Liver (tissue), 9 donors: ENCODE measurements around the gene CDC42BPB. TPM values are rescaled to one million over a fixed set of nuclear protein-coding genes. Genes with fewer than 3 reads are reported as not detected.

Source experiments
- DNase-seq: peaks from one replicate; pipeline ENCODE4 v3.0.0-alpha.2; 2017; ENCODE audit warnings: low spot score
- H3K27ac ChIP-seq, 2 donors: one replicate each; pipeline ENCODE4 v1.7.0; 2013; ENCODE audit warnings: inconsistent platforms in 2 of 2, low read length in 2 of 2, control low read depth in 1 of 2, low read depth in 1 of 2, mild to moderate bottlenecking in 1 of 2
- H3K27me3 ChIP-seq, 4 donors: one replicate each; pipeline versions ENCODE4 v1.6.1 to v1.7.0; 2013; ENCODE audit warnings: low read length in 3 of 4, inconsistent platforms in 1 of 4, mild to moderate bottlenecking in 1 of 4, moderate library complexity in 1 of 4; ENCODE audit not compliant: control insufficient read depth in 4 of 4, insufficient read depth in 4 of 4
- H3K36me3 ChIP-seq, 4 donors: one replicate each; pipeline versions ENCODE4 v1.6.1 to v1.7.0; 2013; ENCODE audit warnings: low read length in 3 of 4, mild to moderate bottlenecking in 3 of 4, low read depth in 1 of 4, moderate library complexity in 1 of 4; ENCODE audit not compliant: control insufficient read depth in 4 of 4, insufficient read depth in 3 of 4
- H3K4me1 ChIP-seq, 4 donors: one replicate each; pipeline versions ENCODE4 v1.6.1 to v1.7.0; 2013; ENCODE audit warnings: low read length in 3 of 4, mild to moderate bottlenecking in 3 of 4, moderate library complexity in 1 of 4; ENCODE audit not compliant: control insufficient read depth in 4 of 4, insufficient read depth in 4 of 4
- H3K4me3 ChIP-seq, 3 donors: one replicate each; pipeline versions ENCODE4 v1.6.1 to v1.7.0; 2013; ENCODE audit warnings: low read length in 3 of 3, control low read depth in 1 of 3, low read depth in 1 of 3, mild to moderate bottlenecking in 1 of 3
- H3K9ac ChIP-seq, 2 donors: one replicate each; pipeline ENCODE4 v1.7.0; 2013; ENCODE audit warnings: low read length in 2 of 2, mild to moderate bottlenecking in 2 of 2, moderate library complexity in 2 of 2, control low read depth in 1 of 2, low read depth in 1 of 2
- H3K9me3 ChIP-seq, 4 donors: one replicate each; pipeline versions ENCODE4 v1.6.1 to v1.7.0; 2013; ENCODE audit warnings: low read length in 3 of 4; ENCODE audit not compliant: control insufficient read depth in 4 of 4
- ATF3 ChIP-seq: IDR thresholded peaks from 2 replicates; pipeline ENCODE4 v1.6.1; 2016; ENCODE audit warnings: antibody characterized with exemption
- CTCF ChIP-seq: fragments of 150-350 bp; IDR thresholded peaks from 2 replicates; pipeline ENCODE4 v1.5.1; 2017; ENCODE audit warnings: improper control_type of control experiment, low read depth, low read length; ENCODE audit not compliant: missing input control
- FOXA1 ChIP-seq: IDR thresholded peaks from 2 replicates; pipeline ENCODE4 v1.6.1; 2016; ENCODE audit warnings: antibody characterized with exemption
- FOXA2 ChIP-seq: IDR thresholded peaks from 2 replicates; pipeline ENCODE4 v1.6.1; 2016; ENCODE audit warnings: antibody characterized with exemption
- GABPA ChIP-seq, 2 donors: IDR thresholded peaks in 1 of 2; conservative IDR thresholded peaks in 1 of 2; 2 replicates each; pipeline ENCODE4 v1.6.1; 2016; ENCODE audit warnings: antibody characterized with exemption in 2 of 2, mild to moderate bottlenecking in 1 of 2, moderate library complexity in 1 of 2
- HNF4A ChIP-seq, 2 donors: conservative IDR thresholded peaks; 2 replicates each; pipeline ENCODE4 v1.6.1; 2016; ENCODE audit warnings: antibody characterized with exemption in 2 of 2, mild to moderate bottlenecking in 2 of 2
- HNF4G ChIP-seq: IDR thresholded peaks from 2 replicates; pipeline ENCODE4 v1.6.1; 2016; ENCODE audit warnings: antibody characterized with exemption
- JUND ChIP-seq, 2 donors: IDR thresholded peaks; 2 replicates each; pipeline ENCODE4 v1.6.1; 2016; ENCODE audit warnings: antibody characterized with exemption in 2 of 2
- MAX ChIP-seq: IDR thresholded peaks from 2 replicates; pipeline ENCODE4 v1.6.1; 2016; ENCODE audit warnings: antibody characterized with exemption
- REST ChIP-seq: IDR thresholded peaks from 2 replicates; pipeline ENCODE4 v1.6.1; 2016; ENCODE audit warnings: antibody characterized with exemption, mild to moderate bottlenecking
- RXRA ChIP-seq, 2 donors: IDR thresholded peaks; 2 replicates each; pipeline ENCODE4 v1.6.1; 2017 to 2018; ENCODE audit warnings: antibody characterized with exemption in 2 of 2, mild to moderate bottlenecking in 1 of 2
- TAF1 ChIP-seq: conservative IDR thresholded peaks from 2 replicates; pipeline ENCODE4 v1.6.1; 2016; ENCODE audit warnings: antibody characterized with exemption, mild to moderate bottlenecking
- YY1 ChIP-seq: IDR thresholded peaks from 2 replicates; pipeline ENCODE4 v1.6.1; 2016; ENCODE audit warnings: antibody characterized with exemption, mild to moderate bottlenecking
- ZBTB33 ChIP-seq: IDR thresholded peaks from 2 replicates; pipeline ENCODE4 v1.6.1; 2016; ENCODE audit warnings: antibody characterized with exemption
- WGBS: extraction: QIAGEN DNeasy Blood & Tissue Kit; methylation state at CpG from one replicate; pipeline ENCODE4 v1.1.7; 2013; 5-methylcytosine and 5-hydroxymethylcytosine counted together
- polyA plus RNA-seq, 2 donors: library from polyadenylated mRNA; stranded (reverse) in 1 of 2; unstranded in 1 of 2; fragments of 200-250 nt in 1 of 2; fragments of >200 nt in 1 of 2; fragmentation: Nextera tagmentation in 1 of 2; extraction: Ambion mirVana in 1 of 2; gene quantifications; one replicate each; pipeline versions ENCODE4 v1.2.1 to v1.2.3, GENCODE V29; 2013 to 2015
- total RNA-seq, 2 donors: library from RNA; depleted of rRNA; stranded (reverse); fragments of >200 nt; gene quantifications; one replicate each; pipeline ENCODE4 v1.2.3, GENCODE V29; 2014
- donor health status: healthy.
- donor health status: healthy.
- donor health status: healthy.
- donor health status: healthy.
- donor health status: healthy.

CDC42BPB gene
- total and polyA plus RNA-seq, 4 donors: 4.1 to 78.7 (median 29.7) TPM

- peaks cover 0 to 19% (median 10%) of the 10 kb centered on the region in 4 donors for H3K36me3 ChIP-seq
- TF ChIP-seq GABPA (IDR thresholded peaks at IDR 0.05 in 1 of 2, conservative IDR thresholded peaks at IDR 0.05 in 1 of 2) (no peak), RXRA (IDR thresholded peaks at IDR 0.05) (no peak), CTCF (no peak), HNF4A (conservative IDR thresholded peaks at IDR 0.05) (no peak), TAF1 (no peak), ZBTB33 (no peak), ATF3 (no peak), YY1 (no peak), REST (no peak), MAX (no peak), HNF4G (no peak), FOXA1 (no peak), JUND (IDR thresholded peaks at IDR 0.05) (no peak), FOXA2 (no peak)
- no peaks in the 10 kb centered on the region for H3K9me3 ChIP-seq
- WGBS: 99% methylated on average over 8 of the region's 8 CpGs
- no peaks in the 10 kb centered on the region for H3K4me1 ChIP-seq
- no peak overlapping the region for H3K4me3 ChIP-seq
- no peaks in the 10 kb centered on the region for H3K27me3 ChIP-seq
- H3K9ac ChIP-seq: no peak overlapping the region
- no peak for DNase-seq
- no peak overlapping the region for H3K27ac ChIP-seq
Observed at GRCh38 chr14:102899516-102899900, 157.8 kb downstream of the CDC42BPB start.

- Histone ChIP-seq H3K36me3 (peaks cover 0 to 19% (median 10%) of the 10 kb centered on the region in 4 donors), H3K9ac (no peak overlapping the region), H3K4me1 (peaks cover 0 to 2% (median 0%) of the 10 kb centered on the region in 4 donors), H3K4me3 (no peak overlapping the region), H3K9me3 (no peaks in the 10 kb centered on the region), H3K27me3 (no peaks in the 10 kb centered on the region), H3K27ac (no peak overlapping the region)
- TF ChIP-seq HNF4A (conservative IDR thresholded peaks at IDR 0.05): no peak
- 94% methylated on average over 18 of the region's 18 CpGs for WGBS
- DNase-seq: no peak
Observed at GRCh38 chr14:102898776-102899515, 158.4 kb downstream of the CDC42BPB start.
